A549 (cell line): Measurements from ENCODE around the gene DOK6.

Experiments
- CHD2 ChIP-seq: fragments of 150-350 bp; IDR thresholded peaks from 2 replicates; pipeline ENCODE4 v1.6.1; 2014; ENCODE audit warnings: low read length; ENCODE audit not compliant: partially characterized antibody
- CHD4 ChIP-seq: fragments of 200-600 bp; sonication (generic); IDR thresholded peaks from 2 replicates; pipeline ENCODE4 v1.6.1; 2016; ENCODE audit warnings: antibody characterized with exemption, mild to moderate bottlenecking, borderline replicate concordance
- HDAC2 ChIP-seq: fragments of 200-600 bp; sonication (generic); IDR thresholded peaks from 2 replicates; pipeline ENCODE4 v1.6.1; 2016
- JUN ChIP-seq, 2 experiments: fragments of >200 bp; sonication (Bioruptor Twin); formaldehyde crosslinking; IDR thresholded peaks; 2 replicates in 1 of 2; 3 replicates in 1 of 2; pipeline ENCODE4 v1.6.1; 2016 to 2017
- KDM1A ChIP-seq: fragments of 200-600 bp; sonication (generic); IDR thresholded peaks from 2 replicates; pipeline ENCODE4 v1.6.1; 2016; ENCODE audit warnings: low read depth, mild to moderate bottlenecking
- POLR2A ChIP-seq: IDR thresholded peaks from 2 replicates; pipeline ENCODE4 v1.6.1; 2012; ENCODE audit warnings: mild to moderate bottlenecking, low read length
- RCOR1 ChIP-seq: fragments of 150-350 bp; IDR thresholded peaks from 2 replicates; pipeline ENCODE4 v1.6.1; 2014; ENCODE audit warnings: antibody characterized with exemption, low read length, low read depth
- SMC3 ChIP-seq: fragments of >200 bp; sonication (Bioruptor Twin); formaldehyde crosslinking; IDR thresholded peaks from 3 replicates; pipeline ENCODE4 v1.6.1; 2018; ENCODE audit warnings: inconsistent platforms
- TFCP2L1 ChIP-seq: fragments of 250-450 bp; sonication (Bioruptor Pico); IDR thresholded peaks from 2 replicates; pipeline ENCODE4 v1.5.0; 2021; ENCODE audit warnings: mild to moderate bottlenecking
- ZC3H11A ChIP-seq: fragments of 450-650 bp; IDR thresholded peaks from 2 replicates; pipeline ENCODE4 v1.6.1; 2014; ENCODE audit warnings: antibody characterized with exemption, mild to moderate bottlenecking
- TF ChIP-seq, protein P1 (sequence below): fragments of >200 bp; sonication (Bioruptor Twin); formaldehyde crosslinking; IDR thresholded peaks from 3 replicates; pipeline ENCODE4 v1.5.1; 2016
- TF ChIP-seq, protein P2 (sequence below): fragments of 200-600 bp; sonication (generic); IDR thresholded peaks from 2 replicates; pipeline ENCODE4 v1.6.1; 2016; ENCODE audit warnings: antibody characterized with exemption, mild to moderate bottlenecking, moderate library complexity

DNA sequence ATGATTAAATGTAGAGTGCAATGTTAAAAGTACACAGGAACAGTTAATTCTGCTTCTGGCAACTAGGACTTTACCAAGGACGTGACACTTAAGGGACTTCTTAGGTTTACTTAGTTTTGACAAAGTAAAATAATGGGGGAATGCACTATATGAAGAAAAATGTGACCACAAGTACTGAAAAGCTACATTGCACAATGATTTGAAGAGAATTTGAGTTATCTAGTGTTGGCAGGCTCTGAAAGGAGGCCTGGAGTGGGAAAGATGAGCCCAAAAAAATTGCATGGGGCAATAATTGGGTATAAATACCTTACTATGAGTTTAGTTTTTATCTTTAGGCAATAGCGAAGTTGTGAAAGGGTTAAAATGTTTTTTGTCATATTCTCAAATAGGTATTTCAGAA lies 173.7 kb downstream of the DOK6 start:
- TF ChIP-seq POLR2A (no peak), ZC3H11A (no peak), JUN (IDR thresholded peaks at IDR 0.05) (no peak), HDAC2 (no peak), SMC3 (no peak), KDM1A (no peak), RCOR1 (no peak), CHD2 (no peak), CHD4 (no peak), TFCP2L1 (no peak)
- TF ChIP-seq, protein P1, sequence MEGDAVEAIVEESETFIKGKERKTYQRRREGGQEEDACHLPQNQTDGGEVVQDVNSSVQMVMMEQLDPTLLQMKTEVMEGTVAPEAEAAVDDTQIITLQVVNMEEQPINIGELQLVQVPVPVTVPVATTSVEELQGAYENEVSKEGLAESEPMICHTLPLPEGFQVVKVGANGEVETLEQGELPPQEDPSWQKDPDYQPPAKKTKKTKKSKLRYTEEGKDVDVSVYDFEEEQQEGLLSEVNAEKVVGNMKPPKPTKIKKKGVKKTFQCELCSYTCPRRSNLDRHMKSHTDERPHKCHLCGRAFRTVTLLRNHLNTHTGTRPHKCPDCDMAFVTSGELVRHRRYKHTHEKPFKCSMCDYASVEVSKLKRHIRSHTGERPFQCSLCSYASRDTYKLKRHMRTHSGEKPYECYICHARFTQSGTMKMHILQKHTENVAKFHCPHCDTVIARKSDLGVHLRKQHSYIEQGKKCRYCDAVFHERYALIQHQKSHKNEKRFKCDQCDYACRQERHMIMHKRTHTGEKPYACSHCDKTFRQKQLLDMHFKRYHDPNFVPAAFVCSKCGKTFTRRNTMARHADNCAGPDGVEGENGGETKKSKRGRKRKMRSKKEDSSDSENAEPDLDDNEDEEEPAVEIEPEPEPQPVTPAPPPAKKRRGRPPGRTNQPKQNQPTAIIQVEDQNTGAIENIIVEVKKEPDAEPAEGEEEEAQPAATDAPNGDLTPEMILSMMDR = no peak
- TF ChIP-seq, protein P2, sequence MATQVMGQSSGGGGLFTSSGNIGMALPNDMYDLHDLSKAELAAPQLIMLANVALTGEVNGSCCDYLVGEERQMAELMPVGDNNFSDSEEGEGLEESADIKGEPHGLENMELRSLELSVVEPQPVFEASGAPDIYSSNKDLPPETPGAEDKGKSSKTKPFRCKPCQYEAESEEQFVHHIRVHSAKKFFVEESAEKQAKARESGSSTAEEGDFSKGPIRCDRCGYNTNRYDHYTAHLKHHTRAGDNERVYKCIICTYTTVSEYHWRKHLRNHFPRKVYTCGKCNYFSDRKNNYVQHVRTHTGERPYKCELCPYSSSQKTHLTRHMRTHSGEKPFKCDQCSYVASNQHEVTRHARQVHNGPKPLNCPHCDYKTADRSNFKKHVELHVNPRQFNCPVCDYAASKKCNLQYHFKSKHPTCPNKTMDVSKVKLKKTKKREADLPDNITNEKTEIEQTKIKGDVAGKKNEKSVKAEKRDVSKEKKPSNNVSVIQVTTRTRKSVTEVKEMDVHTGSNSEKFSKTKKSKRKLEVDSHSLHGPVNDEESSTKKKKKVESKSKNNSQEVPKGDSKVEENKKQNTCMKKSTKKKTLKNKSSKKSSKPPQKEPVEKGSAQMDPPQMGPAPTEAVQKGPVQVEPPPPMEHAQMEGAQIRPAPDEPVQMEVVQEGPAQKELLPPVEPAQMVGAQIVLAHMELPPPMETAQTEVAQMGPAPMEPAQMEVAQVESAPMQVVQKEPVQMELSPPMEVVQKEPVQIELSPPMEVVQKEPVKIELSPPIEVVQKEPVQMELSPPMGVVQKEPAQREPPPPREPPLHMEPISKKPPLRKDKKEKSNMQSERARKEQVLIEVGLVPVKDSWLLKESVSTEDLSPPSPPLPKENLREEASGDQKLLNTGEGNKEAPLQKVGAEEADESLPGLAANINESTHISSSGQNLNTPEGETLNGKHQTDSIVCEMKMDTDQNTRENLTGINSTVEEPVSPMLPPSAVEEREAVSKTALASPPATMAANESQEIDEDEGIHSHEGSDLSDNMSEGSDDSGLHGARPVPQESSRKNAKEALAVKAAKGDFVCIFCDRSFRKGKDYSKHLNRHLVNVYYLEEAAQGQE = no peak
